ENCODE data around the gene P2RX1.

GRCh38 chr17:3926860-3927627 is 10.8 kb upstream of the P2RX1 start:
- TF ChIP-seq CTCF (IDR thresholded peaks at IDR 0.05) = no peak
- no peak for TF ChIP-seq POLR2A (IDR thresholded peaks at IDR 0.05)
- no peak for TF ChIP-seq EP300 (IDR thresholded peaks at IDR 0.05)
